Body of pancreas (tissue), 4 donors: ENCODE measurements around the gene SMC1A. TPM values are rescaled to one million over a fixed set of nuclear protein-coding genes. Genes with fewer than 3 reads are reported as not detected.

Experiments used
- ATAC-seq: fragments of 150-250 bp; one replicate; pipeline ENCODE4 v1.9.1; 2016
- DNase-seq, 4 donors: peaks; one replicate each; pipeline ENCODE4 v3.0.0-alpha.2; 2019
- H3K27ac ChIP-seq, 4 donors: fragments of 200-600 bp; sonication (generic); 1 replicate in 3 of 4; 2 replicates in 1 of 4; pipeline versions ENCODE4 v1.5.1 to v1.6.1; 2016 to 2019; ENCODE audit warnings: mild to moderate bottlenecking in 1 of 4, mixed read lengths in 1 of 4, moderate library complexity in 1 of 4
- H3K27me3 ChIP-seq, 2 donors: fragments of 200-600 bp; sonication (generic); one replicate each; pipeline ENCODE4 v1.6.0; 2016; ENCODE audit warnings: mild to moderate bottlenecking in 1 of 2
- H3K36me3 ChIP-seq, 2 donors: fragments of 200-600 bp; sonication (generic); replicated peaks in 1 of 2; 2 replicates each; pipeline ENCODE4 v1.5.1; 2016; ENCODE audit warnings: low read depth in 2 of 2; ENCODE audit not compliant: insufficient read depth in 1 of 2
- H3K4me1 ChIP-seq: fragments of 200-600 bp; sonication (generic); one replicate; pipeline ENCODE4 v1.6.0; 2016
- H3K4me3 ChIP-seq, 2 donors: fragments of 200-600 bp; sonication (generic); 1 replicate in 1 of 2; 2 replicates in 1 of 2; pipeline ENCODE4 v1.5.1; 2016 to 2019
- H3K9me3 ChIP-seq, 3 donors: fragments of 200-600 bp; sonication (generic); 1 replicate in 2 of 3; 2 replicates in 1 of 3; pipeline ENCODE4 v1.5.1; 2016
- POLR2A ChIP-seq, 3 donors: fragments of 450-650 bp; IDR thresholded peaks; one replicate each; pipeline ENCODE4 v1.6.1; 2016; ENCODE audit warnings: antibody characterized with exemption in 3 of 3, mild to moderate bottlenecking in 2 of 3
- WGBS, 2 donors: methylation state at CpG; one replicate each; pipeline ENCODE4 v1.1.5; 2017; 5-methylcytosine and 5-hydroxymethylcytosine counted together
- intact Hi-C: fragments of 100-400 bp; cut with DNase I; formaldehyde crosslinking; loops from one replicate; pipeline ENCODE4 v1.15.1; 2023
- total RNA-seq, 2 donors: library from RNA; depleted of rRNA; stranded (reverse); fragments of >200 nt; gene quantifications; one replicate each; pipeline ENCODE4 v1.1.0, GENCODE V29; 2016
- TF ChIP-seq, protein P1 (sequence below), 7 experiments: fragments of 450-650 bp in 4 of 7; fragments of 200-600 bp in 3 of 7; sonication (generic) in 3 of 7; IDR thresholded peaks; one replicate each; pipeline ENCODE4 v1.5.1; 2016 to 2019; ENCODE audit warnings: antibody characterized with exemption in 7 of 7

SMC1A gene
- total RNA-seq, 2 donors from 2014 or later = 24.6 to 38.6 TPM

DNA sequence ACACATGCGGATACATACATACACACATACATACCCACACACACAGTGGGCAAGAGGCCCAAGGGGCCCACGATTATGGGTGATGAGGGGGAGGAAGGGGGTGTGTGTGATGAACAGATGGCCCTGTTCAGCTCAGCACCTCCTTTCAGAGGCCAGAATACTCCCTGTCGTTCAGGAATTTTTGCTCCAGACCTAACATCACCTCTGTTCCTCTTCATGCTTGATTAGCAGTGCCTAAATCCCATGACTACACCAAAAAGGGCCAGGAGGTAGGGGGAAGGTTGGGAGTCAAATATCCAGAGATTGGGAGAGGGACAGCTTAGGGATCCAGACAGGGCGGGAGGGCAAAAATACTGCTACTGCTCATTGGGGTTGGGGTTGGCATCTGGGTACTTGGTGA, 42.7 kb downstream of the SMC1A start:
- WGBS, 2 donors = 78 to 84% methylated on average over 4 of the region's 4 CpGs
- TF ChIP-seq POLR2A (IDR thresholded peaks at IDR 0.05) = no peak
- TF ChIP-seq, protein P1, sequence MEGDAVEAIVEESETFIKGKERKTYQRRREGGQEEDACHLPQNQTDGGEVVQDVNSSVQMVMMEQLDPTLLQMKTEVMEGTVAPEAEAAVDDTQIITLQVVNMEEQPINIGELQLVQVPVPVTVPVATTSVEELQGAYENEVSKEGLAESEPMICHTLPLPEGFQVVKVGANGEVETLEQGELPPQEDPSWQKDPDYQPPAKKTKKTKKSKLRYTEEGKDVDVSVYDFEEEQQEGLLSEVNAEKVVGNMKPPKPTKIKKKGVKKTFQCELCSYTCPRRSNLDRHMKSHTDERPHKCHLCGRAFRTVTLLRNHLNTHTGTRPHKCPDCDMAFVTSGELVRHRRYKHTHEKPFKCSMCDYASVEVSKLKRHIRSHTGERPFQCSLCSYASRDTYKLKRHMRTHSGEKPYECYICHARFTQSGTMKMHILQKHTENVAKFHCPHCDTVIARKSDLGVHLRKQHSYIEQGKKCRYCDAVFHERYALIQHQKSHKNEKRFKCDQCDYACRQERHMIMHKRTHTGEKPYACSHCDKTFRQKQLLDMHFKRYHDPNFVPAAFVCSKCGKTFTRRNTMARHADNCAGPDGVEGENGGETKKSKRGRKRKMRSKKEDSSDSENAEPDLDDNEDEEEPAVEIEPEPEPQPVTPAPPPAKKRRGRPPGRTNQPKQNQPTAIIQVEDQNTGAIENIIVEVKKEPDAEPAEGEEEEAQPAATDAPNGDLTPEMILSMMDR (IDR thresholded peaks at IDR 0.05) = no peak
- DNase-seq (no peak), ATAC-seq (no peak)
- no peak overlapping the region for H3K4me3 ChIP-seq
- no peaks in the 10 kb centered on the region for H3K27me3 ChIP-seq
- H3K4me1 ChIP-seq = no peaks in the 10 kb centered on the region
- intact Hi-C loops = no loop called here
- no peak overlapping the region for H3K27ac ChIP-seq
- H3K9me3 ChIP-seq = no peaks in the 10 kb centered on the region
- peaks cover 0 to 17% of the 10 kb centered on the region in 2 donors for H3K36me3 ChIP-seq

DNA sequence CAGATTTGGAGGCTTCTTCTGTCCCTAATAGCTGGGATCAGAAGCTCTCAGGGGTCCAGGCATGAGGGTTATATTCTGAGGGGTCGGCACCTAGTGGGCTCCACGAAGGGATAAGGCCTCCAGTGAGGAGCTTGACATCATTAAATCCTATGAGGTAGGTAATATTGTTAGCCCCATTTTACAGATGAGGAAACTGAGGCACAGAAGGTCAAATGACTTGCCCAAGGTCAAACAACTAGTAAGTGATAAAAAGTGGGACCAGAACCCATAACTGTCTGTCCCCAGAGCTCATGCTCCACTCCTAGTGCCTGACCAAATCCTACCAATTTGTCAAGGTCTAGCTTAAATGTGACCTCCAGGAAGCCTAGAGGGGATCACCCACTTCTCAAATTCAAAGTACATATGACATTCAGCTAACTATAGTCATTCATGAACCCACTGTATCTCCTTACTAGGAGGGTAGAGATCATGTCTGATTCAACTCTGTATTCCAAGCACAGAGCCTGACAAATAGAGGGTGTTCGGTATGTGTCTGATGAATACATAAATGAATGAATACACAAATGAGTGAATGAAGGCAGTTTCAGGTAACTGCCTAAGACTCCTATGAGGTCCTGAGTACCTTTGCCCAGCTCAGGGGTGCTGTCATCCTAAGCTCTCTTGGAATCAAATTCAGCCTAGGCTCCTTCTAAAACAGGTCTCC, 43.3 kb downstream of the SMC1A start:
- no peaks in the 10 kb centered on the region for H3K9me3 ChIP-seq
- intact Hi-C loops = no loop called here
- 97 to 100% methylated on average over 1 to 3 of the region's 3 CpGs for WGBS, 2 donors
- no peak overlapping the region for H3K27ac ChIP-seq
- H3K4me3 ChIP-seq = no peak overlapping the region
- TF ChIP-seq, protein P1 (IDR thresholded peaks at IDR 0.05) = no peak
- no peak for TF ChIP-seq POLR2A (IDR thresholded peaks at IDR 0.05)
- peaks cover 0 to 17% of the 10 kb centered on the region in 2 donors for H3K36me3 ChIP-seq
- no peaks in the 10 kb centered on the region for H3K4me1 ChIP-seq
- DNase-seq (no peak), ATAC-seq (no peak)
- H3K27me3 ChIP-seq = no peaks in the 10 kb centered on the region

DNA sequence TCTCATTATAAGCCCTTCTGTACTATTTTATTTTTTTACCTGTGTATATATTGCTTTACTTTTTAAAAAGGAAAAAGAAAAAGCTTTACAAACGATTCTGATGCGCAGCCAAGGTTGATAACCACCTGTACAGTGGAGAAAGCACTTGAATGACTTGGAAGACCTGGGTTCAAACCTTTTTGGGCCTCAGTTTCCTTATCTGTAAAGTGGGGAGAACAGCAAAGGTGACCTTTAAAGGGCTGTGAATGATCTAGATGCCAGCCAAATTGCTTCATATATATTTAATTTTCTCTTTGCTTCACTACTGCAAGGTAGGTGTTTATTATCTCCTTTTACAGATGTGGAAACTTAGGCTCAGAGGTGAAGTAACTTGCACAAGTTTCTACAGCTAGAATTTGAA, 45.0 kb downstream of the SMC1A start:
- ATAC-seq = no peak
- no peaks in the 10 kb centered on the region for H3K9me3 ChIP-seq
- TF ChIP-seq, protein P1 (IDR thresholded peaks at IDR 0.05) = no peak
- no peak for TF ChIP-seq POLR2A (IDR thresholded peaks at IDR 0.05)
- no peak for DNase-seq
- intact Hi-C loops = no loop called here
- H3K27me3 ChIP-seq = no peaks in the 10 kb centered on the region
- 71 to 84% methylated on average over 2 of the region's 2 CpGs for WGBS, 2 donors
- H3K4me3 ChIP-seq = no peak overlapping the region
- H3K4me1 ChIP-seq = no peaks in the 10 kb centered on the region
- H3K36me3 ChIP-seq = peaks cover 0 to 17% of the 10 kb centered on the region in 2 donors
- H3K27ac ChIP-seq = no peak overlapping the region

DNA sequence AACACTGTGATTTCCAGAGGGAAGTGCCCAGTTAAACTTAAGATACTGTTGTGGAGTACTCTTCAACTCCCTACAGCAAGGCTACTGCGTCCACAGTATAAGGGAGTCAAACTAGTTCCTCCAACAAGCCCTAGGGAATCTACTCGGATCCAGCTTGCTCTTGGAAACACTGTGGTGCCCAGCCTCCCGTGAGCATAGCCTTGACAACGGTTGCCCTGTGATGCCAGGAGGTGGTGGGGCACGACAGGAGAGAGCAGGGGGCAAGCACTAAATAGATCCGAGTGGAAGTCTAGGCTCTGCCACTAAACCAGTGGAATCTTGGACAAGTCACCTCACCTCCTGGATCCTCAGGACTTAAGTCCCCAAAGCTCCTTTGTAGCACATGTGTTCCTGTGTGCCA, 45.6 kb downstream of the SMC1A start:
- no peaks in the 10 kb centered on the region for H3K4me1 ChIP-seq
- peaks cover 0 to 15% of the 10 kb centered on the region in 2 donors for H3K36me3 ChIP-seq
- TF ChIP-seq POLR2A (IDR thresholded peaks at IDR 0.05) = no peak
- TF ChIP-seq, protein P1 (IDR thresholded peaks at IDR 0.05) = no peak
- H3K27me3 ChIP-seq = no peaks in the 10 kb centered on the region
- no peaks in the 10 kb centered on the region for H3K9me3 ChIP-seq
- intact Hi-C loops = no loop called here
- no peak for DNase-seq
- 87 to 88% methylated on average over 6 of the region's 6 CpGs for WGBS, 2 donors
- ATAC-seq = no peak
- no peak overlapping the region for H3K4me3 ChIP-seq
- H3K27ac ChIP-seq = no peak overlapping the region

DNA sequence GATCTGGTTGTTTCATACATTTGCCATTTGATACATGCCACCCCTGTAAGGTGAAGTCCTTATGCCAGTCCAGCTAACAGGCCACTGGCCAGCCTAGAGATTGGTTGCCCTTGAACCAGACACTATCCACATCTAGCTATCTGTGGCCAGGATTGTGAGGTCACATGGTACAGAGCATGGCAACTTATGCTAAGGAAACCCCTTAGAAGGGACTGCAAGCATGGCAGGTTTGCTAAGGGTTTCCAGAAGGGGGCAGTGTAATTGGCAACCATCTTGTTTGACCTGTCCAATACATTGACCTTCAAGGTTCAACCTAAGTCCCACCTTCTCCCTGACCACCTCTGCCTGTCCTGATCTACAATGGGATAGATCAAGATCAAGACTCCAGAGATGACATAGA, 47.5 kb downstream of the SMC1A start:
- ATAC-seq = no peak
- TF ChIP-seq, protein P1 (IDR thresholded peaks at IDR 0.05) = no peak
- no peak for TF ChIP-seq POLR2A (IDR thresholded peaks at IDR 0.05)
- intact Hi-C loops = no loop called here

More for the DNA sequence above, 47.5 kb downstream of the SMC1A start:
- H3K4me1 ChIP-seq = no peaks in the 10 kb centered on the region
- H3K9me3 ChIP-seq = no peaks in the 10 kb centered on the region
- no peaks in the 10 kb centered on the region for H3K27me3 ChIP-seq
- no peak overlapping the region for H3K27ac ChIP-seq
- no peak for DNase-seq
- peaks cover 0 to 5% of the 10 kb centered on the region in 2 donors for H3K36me3 ChIP-seq
- H3K4me3 ChIP-seq = no peak overlapping the region
